CD14-positive monocyte (primary cell): Measurements from ENCODE around the gene CCDC117. TPM values are rescaled to one million over a fixed set of nuclear protein-coding genes. Genes with fewer than 3 reads are reported as not detected.

Source experiments
- DNase-seq, 3 donors: peaks; one replicate each; pipeline ENCODE4 v3.0.0-alpha.2; 2011 to 2022
- H2AFZ ChIP-seq: 2 replicates; pipeline ENCODE4 v1.6.0; 2012; ENCODE audit warnings: mild to moderate bottlenecking, low read depth, low read length, inconsistent platforms; ENCODE audit not compliant: insufficient read depth, poor library complexity, severe bottlenecking
- H3K27ac ChIP-seq, 2 donors: 1 replicate in 1 of 2; 2 replicates in 1 of 2; pipeline ENCODE4 v1.5.1; 2012 to 2013; ENCODE audit warnings: low read length in 2 of 2, control low read depth in 1 of 2, inconsistent platforms in 1 of 2, low read depth in 1 of 2, mild to moderate bottlenecking in 1 of 2
- H3K27me3 ChIP-seq, 2 donors: one replicate each; pipeline versions ENCODE4 v1.6.0 to v1.6.1; 2011 to 2013; ENCODE audit warnings: low read length in 2 of 2; ENCODE audit not compliant: control insufficient read depth in 2 of 2, insufficient read depth in 2 of 2
- H3K36me3 ChIP-seq, 2 donors: replicated peaks in 1 of 2; 1 replicate in 1 of 2; 2 replicates in 1 of 2; pipeline versions ENCODE4 v1.5.1 to v1.6.1; 2012 to 2013; ENCODE audit warnings: low read length in 2 of 2, control low read depth in 1 of 2, inconsistent platforms in 1 of 2, mild to moderate bottlenecking in 1 of 2; ENCODE audit not compliant: insufficient read depth in 2 of 2, control insufficient read depth in 1 of 2
- H3K4me1 ChIP-seq, 2 donors: 1 replicate in 1 of 2; 2 replicates in 1 of 2; pipeline versions ENCODE4 v1.5.1 to v1.6.1; 2012 to 2013; ENCODE audit warnings: low read length in 2 of 2, control low read depth in 1 of 2, inconsistent platforms in 1 of 2, mild to moderate bottlenecking in 1 of 2, moderate library complexity in 1 of 2; ENCODE audit not compliant: insufficient read depth in 2 of 2, control insufficient read depth in 1 of 2
- H3K4me2 ChIP-seq: replicated peaks from 2 replicates; pipeline ENCODE3; 2012; ENCODE audit warnings: low read length, moderate library complexity, mild to moderate bottlenecking; ENCODE audit not compliant: poor library complexity, severe bottlenecking; ENCODE audit errors: extremely low read depth
- H3K4me3 ChIP-seq, 3 experiments: fragments of 200-600 bp in 1 of 3; sonication (generic) in 1 of 3; replicated peaks in 1 of 3; 1 replicate in 2 of 3; 2 replicates in 1 of 3; pipeline ENCODE4 v1.5.1; 2011 to 2013; ENCODE audit warnings: low read length in 3 of 3, mild to moderate bottlenecking in 3 of 3, control low read depth in 2 of 3, low read depth in 2 of 3, inconsistent platforms in 1 of 3, moderate library complexity in 1 of 3
- H3K79me2 ChIP-seq: 2 replicates; pipeline ENCODE4 v1.6.0; 2012; ENCODE audit warnings: mild to moderate bottlenecking, control low read depth, inconsistent platforms, low read length, moderate library complexity; ENCODE audit not compliant: insufficient read depth
- H3K9ac ChIP-seq: 2 replicates; pipeline ENCODE4 v1.6.0; 2017; ENCODE audit warnings: low read length, mild to moderate bottlenecking; ENCODE audit not compliant: insufficient read depth, poor library complexity, severe bottlenecking
- H3K9me3 ChIP-seq, 2 donors: replicated peaks in 1 of 2; 1 replicate in 1 of 2; 2 replicates in 1 of 2; pipeline versions ENCODE4 v1.5.1 to v1.6.1; 2012 to 2013; ENCODE audit warnings: low read length in 2 of 2, control low read depth in 1 of 2; ENCODE audit not compliant: control insufficient read depth in 1 of 2, insufficient read depth in 1 of 2
- H4K20me1 ChIP-seq: 2 replicates; pipeline ENCODE4 v1.6.0; 2012; ENCODE audit warnings: mild to moderate bottlenecking, low read length, control low read depth, moderate library complexity; ENCODE audit not compliant: insufficient read depth
- H3K27ac Mint-ChIP-seq, 7 donors: one replicate each; pipeline ENCODE4 v1.8.0; 2020; ENCODE audit warnings: mild to moderate bottlenecking in 7 of 7, mixed read lengths in 7 of 7, moderate library complexity in 6 of 7, inconsistent platforms in 2 of 7
- H3K27me3 Mint-ChIP-seq, 3 donors: one replicate each; pipeline ENCODE4 v1.8.0; 2021 to 2022; ENCODE audit warnings: low read depth in 3 of 3, mild to moderate bottlenecking in 3 of 3, mixed read lengths in 3 of 3, moderate library complexity in 3 of 3, inconsistent platforms in 1 of 3
- H3K36me3 Mint-ChIP-seq, 2 donors: one replicate each; pipeline ENCODE4 v1.8.0; 2020; ENCODE audit warnings: mixed read lengths in 2 of 2, inconsistent platforms in 1 of 2, mild to moderate bottlenecking in 1 of 2
- H3K4me1 Mint-ChIP-seq: one replicate; pipeline ENCODE4 v1.8.0; 2020; ENCODE audit warnings: mild to moderate bottlenecking, mixed read lengths
- H3K4me3 Mint-ChIP-seq, 2 donors: one replicate each; pipeline ENCODE4 v1.8.0; 2020; ENCODE audit warnings: mild to moderate bottlenecking in 2 of 2, mixed read lengths in 2 of 2, moderate library complexity in 1 of 2
- H3K9me3 Mint-ChIP-seq, 7 donors: one replicate each; pipeline ENCODE4 v1.8.0; 2020 to 2022; ENCODE audit warnings: mixed read lengths in 7 of 7, mild to moderate bottlenecking in 6 of 7, moderate library complexity in 6 of 7, inconsistent platforms in 2 of 7
- CTCF ChIP-seq: fragments of 200-600 bp; IDR thresholded peaks from one replicate; pipeline ENCODE4 v1.8.0; 2022; ENCODE audit warnings: antibody characterized with exemption, mild to moderate bottlenecking
- WGBS: methylation state at CpG from one replicate; pipeline ENCODE4 v1.1.5; 2013; ENCODE audit warnings: missing lambda C conversion rate; ENCODE audit not compliant: insufficient coverage; 5-methylcytosine and 5-hydroxymethylcytosine counted together
- intact Hi-C, 2 donors: fragments of 100-400 bp; cut with micrococcal nuclease; formaldehyde crosslinking; loops; one replicate each; pipeline versions ENCODE4 v1.15.0 to v1.15.1; 2023
- polyA plus RNA-seq, 3 donors: library from polyadenylated mRNA; depleted of rRNA in 1 of 3; unstranded in 2 of 3; stranded (reverse) in 1 of 3; fragments of 300-500 nt in 2 of 3; fragments of >200 nt in 1 of 3; fragmentation: Illumina TruSeq in 2 of 3; gene quantifications; 1 replicate in 2 of 3; 2 replicates in 1 of 3; pipeline ENCODE4 v1.2.3, GENCODE V29; 2012 to 2021

The CCDC117 gene
- polyA plus RNA-seq, 3 donors, result 6.8 to 12.6 (median 10.3) TPM

GRCh38 chr22:28815111-28815510, 42.6 kb downstream of the CCDC117 start:
- DNase-seq, result no peak
- Histone ChIP-seq H2AFZ (peak overlapping the region; percentile 73), H3K4me1 (peaks cover 61 to 65% of the 10 kb centered on the region in 2 donors), H3K9me3 (no peaks in the 10 kb centered on the region), H3K27ac (peak overlapping the region; percentile 6 to 83), H3K4me2 (peak overlapping the region; percentile 35), H3K79me2 (peaks cover 29% of the 10 kb centered on the region), H3K36me3 (no peaks in the 10 kb centered on the region), H3K4me3 (peak overlapping the region in 1 of 3 experiments; percentile 21), H3K27me3 (no peaks in the 10 kb centered on the region), H4K20me1 (no peaks in the 10 kb centered on the region), H3K9ac (no peak overlapping the region)
- intact Hi-C loops, result no loop called here
- peak overlapping the region in 6 of 7 donors; percentile 61 to 96 (median 93) for H3K27ac Mint-ChIP-seq
- no peak for TF ChIP-seq CTCF
- no peaks in the 10 kb centered on the region for H3K36me3 Mint-ChIP-seq
- H3K4me3 Mint-ChIP-seq, result peak overlapping the region in 1 of 2 donors; percentile 71
- 0% methylated on average over 1 of the region's 6 CpGs for WGBS
- H3K27me3 Mint-ChIP-seq, result peaks cover 0 to 2% (median 0%) of the 10 kb centered on the region in 3 donors
- H3K9me3 Mint-ChIP-seq, result no peaks in the 10 kb centered on the region
- H3K4me1 Mint-ChIP-seq, result peaks cover 73% of the 10 kb centered on the region

- Histone ChIP-seq H2AFZ (no peak overlapping the region), H3K9me3 (no peaks in the 10 kb centered on the region), H3K36me3 (no peaks in the 10 kb centered on the region), H3K27ac (peak overlapping the region in 1 of 2 donors; percentile 83), H3K4me2 (no peak overlapping the region), H3K27me3 (no peaks in the 10 kb centered on the region), H3K4me3 (no peak overlapping the region), H3K79me2 (peaks cover 28% of the 10 kb centered on the region), H3K4me1 (peaks cover 57 to 59% of the 10 kb centered on the region in 2 donors), H3K9ac (no peak overlapping the region), H4K20me1 (no peaks in the 10 kb centered on the region)
- intact Hi-C loops, result no loop called here
- H3K4me1 Mint-ChIP-seq, result peaks cover 68% of the 10 kb centered on the region
- H3K4me3 Mint-ChIP-seq, result no peak overlapping the region
- no peak for DNase-seq
- WGBS, result 95% methylated on average over 4 of the region's 6 CpGs
- peaks cover 0 to 2% (median 0%) of the 10 kb centered on the region in 3 donors for H3K27me3 Mint-ChIP-seq
- H3K36me3 Mint-ChIP-seq, result no peaks in the 10 kb centered on the region
- H3K9me3 Mint-ChIP-seq, result no peaks in the 10 kb centered on the region
- no peak for TF ChIP-seq CTCF
- peak overlapping the region in 2 of 7 donors; percentile 31 to 73 for H3K27ac Mint-ChIP-seq
Observed at GRCh38 chr22:28815729-28816128, 43.2 kb downstream of the CCDC117 start.
